IMR-90 (cell line): ENCODE data around the gene TVP23C. TPM values are rescaled to one million over a fixed set of nuclear protein-coding genes. Genes with fewer than 3 reads are reported as not detected.

Experiments used
- ATAC-seq: fragments of 200-7000 bp; cut with Tn5 transposase; 2 replicates; pipeline ENCODE4 v1.9.1; 2020; ENCODE audit warnings: low read depth, mild to moderate bottlenecking, moderate library complexity
- BruUV-seq: library from RNA; stranded (reverse); fragments of 400-500 nt; replicated peaks from 2 replicates; lab custom pipeline; 2021; lab: Mats Ljungman, UMichigan
- CTCF ChIA-PET: fragments of 300-600 bp; formaldehyde crosslinking; extraction: SDS; loops from one replicate; lab custom pipeline; 2021; ENCODE audit warnings: antibody characterized with exemption; lab: Yijun Ruan, JAX
- POLR2A ChIA-PET: fragments of 300-600 bp; sonication (Branson Sonifier 250); formaldehyde crosslinking; loops from one replicate; lab custom pipeline; 2022; ENCODE audit warnings: antibody characterized with exemption; ENCODE audit not compliant: unreplicated experiment; lab: Charles Lee
- DNase-seq: peaks from one replicate; pipeline ENCODE4 v3.0.0; 2013
- H2AFZ ChIP-seq: replicated peaks from 2 replicates; pipeline ENCODE3; 2013; ENCODE audit warnings: low read length, mild to moderate bottlenecking; ENCODE audit not compliant: poor library complexity
- H2AK5ac ChIP-seq: 2 replicates; pipeline ENCODE4 v1.6.1; 2013; ENCODE audit warnings: low read depth, low read length, inconsistent platforms
- H2AK9ac ChIP-seq: replicated peaks from 2 replicates; pipeline ENCODE3; 2013; ENCODE audit warnings: mild to moderate bottlenecking, low read depth, low read length, moderate library complexity; ENCODE audit not compliant: poor library complexity
- H2BK120ac ChIP-seq: 2 replicates; pipeline ENCODE4 v1.6.1; 2013; ENCODE audit warnings: low read depth, low read length, inconsistent platforms
- H2BK15ac ChIP-seq: 3 replicates; pipeline ENCODE4 v1.6.1; 2013; ENCODE audit warnings: low read depth, low read length, inconsistent platforms
- H2BK20ac ChIP-seq: 2 replicates; pipeline ENCODE4 v1.6.1; 2013; ENCODE audit warnings: low read depth, mild to moderate bottlenecking, inconsistent platforms, low read length, moderate library complexity
- H2BK5ac ChIP-seq: 2 replicates; pipeline ENCODE4 v1.6.1; 2013; ENCODE audit warnings: mild to moderate bottlenecking, low read depth, low read length, inconsistent platforms; ENCODE audit not compliant: poor library complexity, severe bottlenecking
- H3K14ac ChIP-seq: replicated peaks from 2 replicates; pipeline ENCODE4 v1.6.1; 2013; ENCODE audit warnings: low read depth, low read length, inconsistent platforms
- H3K18ac ChIP-seq: 2 replicates; pipeline ENCODE4 v1.6.1; 2013; ENCODE audit warnings: low read depth, low read length, control low read depth
- H3K23ac ChIP-seq: 2 replicates; pipeline ENCODE4 v1.6.1; 2013; ENCODE audit warnings: low read depth, low read length, inconsistent platforms
- H3K27ac ChIP-seq: 2 replicates; pipeline ENCODE4 v1.5.1; 2013; ENCODE audit warnings: mild to moderate bottlenecking, control low read depth, low read length; ENCODE audit not compliant: insufficient read depth
- H3K27me3 ChIP-seq: 2 replicates; pipeline ENCODE4 v1.6.1; 2013; ENCODE audit warnings: low read length; ENCODE audit not compliant: control insufficient read depth, insufficient read depth
- H3K36me3 ChIP-seq: 2 replicates; pipeline ENCODE4 v1.6.1; 2013; ENCODE audit warnings: low read length, mixed read lengths; ENCODE audit not compliant: control insufficient read depth, insufficient read depth
- H3K4ac ChIP-seq: 2 replicates; pipeline ENCODE4 v1.6.1; 2013; ENCODE audit warnings: low read depth, low read length, inconsistent platforms
- H3K4me1 ChIP-seq: 2 replicates; pipeline ENCODE4 v1.6.1; 2013; ENCODE audit warnings: low read length, mixed read lengths; ENCODE audit not compliant: control insufficient read depth, insufficient read depth
- H3K4me2 ChIP-seq: 2 replicates; pipeline ENCODE4 v1.6.1; 2013; ENCODE audit warnings: low read depth, mild to moderate bottlenecking, control low read depth, low read length, moderate library complexity
- H3K4me3 ChIP-seq: 2 replicates; pipeline ENCODE4 v1.5.1; 2013; ENCODE audit warnings: low read depth, mild to moderate bottlenecking, control low read depth, low read length, moderate library complexity; ENCODE audit not compliant: insufficient read depth
- H3K56ac ChIP-seq: 2 replicates; pipeline ENCODE4 v1.6.1; 2013; ENCODE audit warnings: low read length, inconsistent platforms; ENCODE audit not compliant: insufficient read depth; ENCODE audit errors: extremely low read depth
- H3K79me1 ChIP-seq, 2 experiments: 2 replicates each; pipeline ENCODE4 v1.6.1; 2013; ENCODE audit warnings: low read length in 2 of 2, inconsistent platforms in 1 of 2, low read depth in 1 of 2
- H3K9ac ChIP-seq: 2 replicates; pipeline ENCODE4 v1.6.1; 2013; ENCODE audit warnings: low read depth, low read length, control low read depth
- H3K9me1 ChIP-seq: 2 replicates; pipeline ENCODE4 v1.6.1; 2013; ENCODE audit warnings: low read length, inconsistent platforms; ENCODE audit not compliant: insufficient read depth
- H3K9me3 ChIP-seq: 2 replicates; pipeline ENCODE4 v1.6.1; 2013; ENCODE audit warnings: low read length; ENCODE audit not compliant: control insufficient read depth, insufficient read depth
- H4K20me1 ChIP-seq: 2 replicates; pipeline ENCODE4 v1.6.1; 2013; ENCODE audit warnings: low read length, inconsistent platforms; ENCODE audit not compliant: insufficient read depth
- H4K5ac ChIP-seq: 2 replicates; pipeline ENCODE4 v1.6.1; 2013; ENCODE audit warnings: mild to moderate bottlenecking, low read depth, low read length, control low read depth
- H4K8ac ChIP-seq, 2 experiments: 2 replicates each; pipeline ENCODE4 v1.6.1; 2013; ENCODE audit warnings: low read depth in 2 of 2, low read length in 2 of 2, control low read depth in 1 of 2, inconsistent platforms in 1 of 2
- H4K91ac ChIP-seq: 2 replicates; pipeline ENCODE4 v1.6.1; 2013; ENCODE audit warnings: low read depth, low read length, inconsistent platforms; ENCODE audit not compliant: insufficient read depth
- CEBPB ChIP-seq: IDR thresholded peaks from 2 replicates; pipeline ENCODE4 v1.6.1; 2012; ENCODE audit warnings: low read depth, low read length, improper control_type of control experiment
- CHD1 ChIP-seq: IDR thresholded peaks from 2 replicates; pipeline ENCODE4 v1.6.1; 2012; ENCODE audit warnings: low read depth, low read length, improper control_type of control experiment
- FOS ChIP-seq: fragments of 150-350 bp; IDR thresholded peaks from 2 replicates; pipeline ENCODE4 v1.6.1; 2016; ENCODE audit warnings: low read depth, low read length
- MAFK ChIP-seq: IDR thresholded peaks from 2 replicates; pipeline ENCODE4 v1.6.1; 2012; ENCODE audit warnings: low read depth, low read length, improper control_type of control experiment
- MAZ ChIP-seq: IDR thresholded peaks from 2 replicates; pipeline ENCODE4 v1.6.1; 2012; ENCODE audit warnings: low read depth, mild to moderate bottlenecking, low read length, improper control_type of control experiment, moderate library complexity, borderline replicate concordance
- NFE2L2 ChIP-seq: fragments of 150-350 bp; IDR thresholded peaks from 2 replicates; pipeline ENCODE4 v1.6.1; 2016; ENCODE audit warnings: low read depth, mild to moderate bottlenecking, low read length
- POLR2A ChIP-seq: IDR thresholded peaks from 2 replicates; pipeline ENCODE4 v1.6.1; 2012; ENCODE audit warnings: mild to moderate bottlenecking, low read depth, low read length
- RAD21 ChIP-seq: IDR thresholded peaks from 2 replicates; pipeline ENCODE4 v1.6.1; 2012; ENCODE audit warnings: low read length, improper control_type of control experiment
- RCOR1 ChIP-seq: IDR thresholded peaks from 2 replicates; pipeline ENCODE4 v1.6.1; 2012; ENCODE audit warnings: mild to moderate bottlenecking, low read length, improper control_type of control experiment; ENCODE audit not compliant: insufficient replicate concordance
- SMC3 ChIP-seq: fragments of 150-350 bp; IDR thresholded peaks from 2 replicates; pipeline ENCODE4 v1.6.1; 2016; ENCODE audit warnings: low read depth, mild to moderate bottlenecking, antibody characterized with exemption, low read length, moderate library complexity
- USF2 ChIP-seq: fragments of 150-350 bp; IDR thresholded peaks from 2 replicates; pipeline ENCODE4 v1.6.1; 2017; ENCODE audit warnings: mild to moderate bottlenecking, antibody characterized with exemption, low read length, low read depth
- WGBS, 2 experiments: methylation state at CpG; one replicate each; pipeline versions ENCODE4 v1.1.5 to v1.1.7; 2013; ENCODE audit warnings: missing lambda C conversion rate in 2 of 2; ENCODE audit not compliant: insufficient read length in 1 of 2; ENCODE audit errors: extremely low coverage in 2 of 2; 5-methylcytosine and 5-hydroxymethylcytosine counted together
- dilution Hi-C: fragments of 300-500 bp; cut with HindIII; formaldehyde crosslinking; loops from one replicate; pipeline ENCODE4 v1.14.3; 2018; ENCODE audit warnings: low sequenced_read_pairs; ENCODE audit not compliant: unreplicated experiment
- in situ Hi-C: fragments of 300-500 bp; cut with MboI; formaldehyde crosslinking; loops from 3 replicates; pipeline ENCODE4 v1.14.3; 2019; ENCODE audit warnings: low sequenced_read_pairs, inconsistent platforms, mixed read lengths
- intact Hi-C: fragments of 100-400 bp; cut with micrococcal nuclease; formaldehyde crosslinking; loops from 2 replicates; pipeline ENCODE4 v1.10.0; 2022
- polyA plus RNA-seq, 3 experiments: library from polyadenylated mRNA; depleted of rRNA; stranded (reverse); fragments of >200 nt; gene quantifications; 2 replicates each; pipeline ENCODE4 v1.2.3, GENCODE V29; 2012; ENCODE audit warnings: low replicate concordance in 1 of 3
- total RNA-seq: library from RNA; depleted of rRNA; stranded (reverse); fragments of >200 nt; gene quantifications from 2 replicates; pipeline ENCODE4 v1.2.3, GENCODE V29; 2012
- TF ChIP-seq, protein P1 (sequence below): conservative IDR thresholded peaks from 2 replicates; pipeline ENCODE4 v1.5.1; 2012; ENCODE audit warnings: mild to moderate bottlenecking, low read depth, low read length, improper control_type of control experiment

Gene TVP23C
- total and polyA plus RNA-seq, 2 of the 4 experiments (the other 2 are of a cell fraction), result 7.5 to 12.0 TPM

DNA sequence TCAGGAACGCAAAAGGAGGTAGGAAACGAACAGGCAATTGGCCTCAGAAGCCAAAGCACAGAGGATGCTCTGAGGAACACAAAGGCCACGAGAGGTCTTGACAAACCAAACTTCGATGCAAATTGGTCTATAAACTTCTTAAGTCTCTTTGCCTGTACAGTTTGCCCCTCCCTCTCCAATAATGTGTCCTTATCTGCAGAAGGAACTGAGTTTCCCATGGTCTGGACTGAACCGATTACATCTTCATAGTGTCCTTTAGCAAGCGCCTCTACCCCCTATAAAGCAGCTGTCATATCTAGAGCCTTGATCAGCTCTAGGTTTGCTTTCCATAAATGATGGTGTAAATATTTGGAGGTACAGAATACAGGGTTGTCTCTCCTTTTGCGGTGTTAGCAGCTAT is 92.7 kb downstream of the TVP23C start:
- Histone ChIP-seq H3K4ac (no peak overlapping the region), H4K8ac (no peak overlapping the region), H4K5ac (no peak overlapping the region), H2AFZ (no peak overlapping the region), H4K91ac (no peak overlapping the region), H2AK9ac (no peak overlapping the region), H3K4me1 (no peaks in the 10 kb centered on the region), H3K4me2 (no peak overlapping the region), H3K27me3 (no peaks in the 10 kb centered on the region), H2BK15ac (no peak overlapping the region), H3K79me1 (no peaks in the 10 kb centered on the region), H2BK20ac (no peak overlapping the region), H2BK5ac (no peak overlapping the region), H3K14ac (no peak overlapping the region), H3K36me3 (no peaks in the 10 kb centered on the region), H3K18ac (no peak overlapping the region), H3K9ac (no peak overlapping the region), H3K4me3 (no peak overlapping the region), H4K20me1 (peaks cover 3% of the 10 kb centered on the region; the same call in 1 of the 2 replicates), H2BK120ac (no peak overlapping the region), H3K9me1 (peaks cover 1% of the 10 kb centered on the region; the same call in 1 of the 2 replicates), H3K56ac (no peak overlapping the region), H3K9me3 (no peaks in the 10 kb centered on the region), H3K23ac (no peak overlapping the region), H3K27ac (no peak overlapping the region), H2AK5ac (no peak overlapping the region)
- intact Hi-C loops, result no loop called here
- ChIA-PET POLR2A (no interaction called here), CTCF (interaction anchor here (0.8 kb wide), 1 partner anchor 8 kb away, joined by 3 read pairs; no protein-coding TSS in a partner anchor)
- DNase-seq, result no peak
- no peak for TF ChIP-seq RAD21
- TF ChIP-seq CHD1, result no peak
- no peak for TF ChIP-seq MAZ
- no peak for TF ChIP-seq MAFK
- no peak for TF ChIP-seq NFE2L2
- no peak for TF ChIP-seq POLR2A
- TF ChIP-seq, protein P1, sequence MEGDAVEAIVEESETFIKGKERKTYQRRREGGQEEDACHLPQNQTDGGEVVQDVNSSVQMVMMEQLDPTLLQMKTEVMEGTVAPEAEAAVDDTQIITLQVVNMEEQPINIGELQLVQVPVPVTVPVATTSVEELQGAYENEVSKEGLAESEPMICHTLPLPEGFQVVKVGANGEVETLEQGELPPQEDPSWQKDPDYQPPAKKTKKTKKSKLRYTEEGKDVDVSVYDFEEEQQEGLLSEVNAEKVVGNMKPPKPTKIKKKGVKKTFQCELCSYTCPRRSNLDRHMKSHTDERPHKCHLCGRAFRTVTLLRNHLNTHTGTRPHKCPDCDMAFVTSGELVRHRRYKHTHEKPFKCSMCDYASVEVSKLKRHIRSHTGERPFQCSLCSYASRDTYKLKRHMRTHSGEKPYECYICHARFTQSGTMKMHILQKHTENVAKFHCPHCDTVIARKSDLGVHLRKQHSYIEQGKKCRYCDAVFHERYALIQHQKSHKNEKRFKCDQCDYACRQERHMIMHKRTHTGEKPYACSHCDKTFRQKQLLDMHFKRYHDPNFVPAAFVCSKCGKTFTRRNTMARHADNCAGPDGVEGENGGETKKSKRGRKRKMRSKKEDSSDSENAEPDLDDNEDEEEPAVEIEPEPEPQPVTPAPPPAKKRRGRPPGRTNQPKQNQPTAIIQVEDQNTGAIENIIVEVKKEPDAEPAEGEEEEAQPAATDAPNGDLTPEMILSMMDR, result no peak
- TF ChIP-seq SMC3, result no peak
- no peak for TF ChIP-seq FOS
- no peak for TF ChIP-seq USF2
- TF ChIP-seq RCOR1, result no peak
- TF ChIP-seq CEBPB, result no peak
- in situ Hi-C loops, result no loop called here
- dilution Hi-C loops, result no loop called here
- WGBS, 2 experiments, result 72% methylated on average over 2 of the region's 7 CpGs; no CpG with 5 or more reads in 1 of the 2 experiments
- no TSS peak for BruUV-seq
- ATAC-seq, result no peak
